GM18520 (cell line): ENCODE data around the gene NACAD.

Source experiments
- ATAC-seq: cut with Tn5 transposase; IDR thresholded peaks from one replicate; pipeline ENCODE4 v1.9.1; 2021; ENCODE audit not compliant: unreplicated experiment

Gene NACAD

GRCh38 chr7:45092100-45092930 is 3.5 kb upstream of the NACAD start:
- no peak for ATAC-seq

- ATAC-seq = no peak
Observed at GRCh38 chr7:45089341-45089891, 647 bp upstream of the NACAD start.

- no peak for ATAC-seq
Observed at GRCh38 chr7:45088146-45088701, 545 bp downstream of the NACAD start.

GRCh38 chr7:45087301-45088145 is 1.2 kb downstream of the NACAD start:
- ATAC-seq = no peak

GRCh38 chr7:45086331-45087065 is 2.3 kb downstream of the NACAD start:
- no peak for ATAC-seq

GRCh38 chr7:45085619-45086200 is 3.1 kb downstream of the NACAD start:
- ATAC-seq = no peak

- no peak for ATAC-seq
Observed at GRCh38 chr7:45084901-45085618, 3.7 kb downstream of the NACAD start.

- ATAC-seq = no peak
Observed at GRCh38 chr7:45084336-45084735, 4.4 kb downstream of the NACAD start.

- no peak for ATAC-seq
Observed at GRCh38 chr7:45082831-45083331, 5.9 kb downstream of the NACAD start.

- no peak for ATAC-seq
Observed at GRCh38 chr7:45082031-45082830, 6.5 kb downstream of the NACAD start.

GRCh38 chr7:45081670-45081974 is 7.1 kb downstream of the NACAD start:
- no peak for ATAC-seq

- ATAC-seq = no peak
Observed at GRCh38 chr7:45080958-45081669, 7.7 kb downstream of the NACAD start.

GRCh38 chr7:45080265-45080957 is 8.4 kb downstream of the NACAD start:
- no peak for ATAC-seq

- no peak for ATAC-seq
Observed at GRCh38 chr7:45078125-45078681, 10.6 kb downstream of the NACAD start.

- ATAC-seq = no peak
Observed at GRCh38 chr7:45077579-45077978, 11.2 kb downstream of the NACAD start.

GRCh38 chr7:45076946-45077345 is 11.8 kb downstream of the NACAD start:
- ATAC-seq = no peak
